Caco-2 (cell line): Measurements from ENCODE around the gene FAM171A2. TPM values are rescaled to one million over a fixed set of nuclear protein-coding genes. Genes with fewer than 3 reads are reported as not detected.

Experiments used
- BruUV-seq: library from RNA; stranded (reverse); fragments of 400-500 nt; replicated peaks from 2 replicates; lab custom pipeline; 2021; lab: Mats Ljungman, UMichigan
- CTCF ChIA-PET: fragments of 300-600 bp; sonication (Branson Sonifier 250); formaldehyde crosslinking; loops from one replicate; lab custom pipeline; 2022; ENCODE audit warnings: antibody characterized with exemption; lab: Charles Lee
- POLR2A ChIA-PET: fragments of 300-600 bp; sonication (Branson Sonifier 250); formaldehyde crosslinking; loops from one replicate; lab custom pipeline; 2022; ENCODE audit warnings: antibody characterized with exemption; lab: Charles Lee
- DNase-seq, 2 experiments: peaks; one replicate each; pipeline versions ENCODE4 v3.0.0 to v3.0.0-alpha.2; 2020 to 2022
- H3K27me3 ChIP-seq: replicated peaks from 2 replicates; pipeline ENCODE4 v1.6.0; 2011; ENCODE audit warnings: low read length; ENCODE audit not compliant: control insufficient read depth, insufficient read depth
- H3K36me3 ChIP-seq: 2 replicates; pipeline ENCODE4 v1.5.1; 2011; ENCODE audit warnings: low read length; ENCODE audit not compliant: control insufficient read depth, insufficient read depth
- H3K4me1 ChIP-seq: fragments of 250-450 bp; sonication (Bioruptor Pico); 2 replicates; pipeline ENCODE4 v1.5.1; 2020; ENCODE audit warnings: mild to moderate bottlenecking
- H3K4me3 ChIP-seq: 2 replicates; pipeline ENCODE4 v1.5.1; 2011; ENCODE audit warnings: low read depth, mild to moderate bottlenecking, control low read depth, low read length
- H3K9me3 ChIP-seq: fragments of 250-450 bp; sonication (Bioruptor Pico); 2 replicates; pipeline ENCODE4 v1.5.1; 2020; ENCODE audit warnings: mild to moderate bottlenecking, moderate library complexity
- H3K27ac Mint-ChIP-seq: one replicate; pipeline ENCODE4 v1.8.0; 2022; ENCODE audit warnings: mixed read lengths; ENCODE audit not compliant: unreplicated experiment
- H3K27me3 Mint-ChIP-seq: one replicate; pipeline ENCODE4 v1.8.0; 2022; ENCODE audit warnings: mixed read lengths; ENCODE audit not compliant: insufficient read depth, unreplicated experiment
- H3K36me3 Mint-ChIP-seq: one replicate; pipeline ENCODE4 v1.8.0; 2022; ENCODE audit warnings: mild to moderate bottlenecking, mixed read lengths; ENCODE audit not compliant: insufficient read depth, unreplicated experiment
- H3K4me1 Mint-ChIP-seq: one replicate; pipeline ENCODE4 v1.8.0; 2022; ENCODE audit warnings: low read depth, mixed read lengths; ENCODE audit not compliant: unreplicated experiment
- H3K4me3 Mint-ChIP-seq: one replicate; pipeline ENCODE4 v1.8.0; 2022; ENCODE audit warnings: mild to moderate bottlenecking, moderate library complexity, mixed read lengths; ENCODE audit not compliant: unreplicated experiment
- H3K9me3 Mint-ChIP-seq: one replicate; pipeline ENCODE4 v1.8.0; 2022; ENCODE audit warnings: mixed read lengths; ENCODE audit not compliant: unreplicated experiment
- CTCF ChIP-seq, 2 experiments: fragments of 200-600 bp in 1 of 2; IDR thresholded peaks; 1 replicate in 1 of 2; 2 replicates in 1 of 2; pipeline versions ENCODE4 v1.5.1 to v1.8.0; 2011 to 2022; ENCODE audit warnings: antibody characterized with exemption in 1 of 2, control low read depth in 1 of 2, inconsistent platforms in 1 of 2, low read depth in 1 of 2, low read length in 1 of 2, mild to moderate bottlenecking in 1 of 2, moderate library complexity in 1 of 2; ENCODE audit not compliant: insufficient read depth in 1 of 2, severe bottlenecking in 1 of 2, unreplicated experiment in 1 of 2
- intact Hi-C: fragments of 100-400 bp; cut with micrococcal nuclease; formaldehyde crosslinking; loops from one replicate; pipeline ENCODE4 v1.10.0; 2022; ENCODE audit not compliant: unreplicated experiment
- total RNA-seq: library from RNA; stranded (reverse); gene quantifications from 2 replicates; pipeline ENCODE4 v1.2.3, GENCODE V29; 2022

FAM171A2 gene
- total RNA-seq, 1 experiment from 2014 or later, result 3.6 TPM

GRCh38 chr17:44354582-44355561 is 8.8 kb downstream of the FAM171A2 start:
- H3K27ac Mint-ChIP-seq, result no peak overlapping the region
- no peaks in the 10 kb centered on the region for H3K27me3 ChIP-seq
- H3K36me3 ChIP-seq, result peaks cover 2% of the 10 kb centered on the region; the same call in 1 of the 2 replicates
- ChIA-PET POLR2A (no interaction called here), CTCF (interaction anchor here (0.6 kb wide), 1 partner anchor 65 kb away, joined by 8 read pairs; no protein-coding TSS in a partner anchor)
- no peak for TF ChIP-seq CTCF (IDR thresholded peaks at IDR 0.05; ENCODE audit: insufficient read depth in 1 of 2, low read depth in 1 of 2, low read length in 1 of 2, severe bottlenecking in 1 of 2, unreplicated experiment in 1 of 2)
- no peaks in the 10 kb centered on the region for H3K9me3 ChIP-seq
- H3K4me3 Mint-ChIP-seq, result no peak overlapping the region
- no peaks in the 10 kb centered on the region for H3K9me3 Mint-ChIP-seq
- H3K27me3 Mint-ChIP-seq, result no peaks in the 10 kb centered on the region
- DNase-seq, result no peak
- no peak overlapping the region for H3K4me3 ChIP-seq
- intact Hi-C loops, result no loop called here
- no peaks in the 10 kb centered on the region for H3K4me1 Mint-ChIP-seq
- no TSS peak for BruUV-seq
- H3K36me3 Mint-ChIP-seq, result no peaks in the 10 kb centered on the region
- H3K4me1 ChIP-seq, result no peaks in the 10 kb centered on the region

GRCh38 chr17:44353672-44354331 is 9.9 kb downstream of the FAM171A2 start:
- BruUV-seq, result no TSS peak
- Histone ChIP-seq H3K27me3 (no peaks in the 10 kb centered on the region), H3K4me3 (peak overlapping the region; percentile 33), H3K9me3 (no peaks in the 10 kb centered on the region), H3K36me3 (peaks cover 2% of the 10 kb centered on the region; the same call in 1 of the 2 replicates), H3K4me1 (no peaks in the 10 kb centered on the region)
- TF ChIP-seq CTCF (IDR thresholded peaks at IDR 0.05; ENCODE audit: insufficient read depth in 1 of 2, low read depth in 1 of 2, low read length in 1 of 2, severe bottlenecking in 1 of 2, unreplicated experiment in 1 of 2), result no peak
- H3K27ac Mint-ChIP-seq, result no peak overlapping the region
- CTCF ChIA-PET, result interaction anchor here (0.6 to 1.8 kb wide), 5 partner anchors 10 to 169 kb away, joined by 3 to 9 read pairs (median 5); partner anchors contain the start of genes FAM171A2 and SLC25A39
- DNase-seq, result peak in 1 of 2 experiments; percentile 71
- no peaks in the 10 kb centered on the region for H3K36me3 Mint-ChIP-seq
- intact Hi-C loops, result no loop called here
- no peaks in the 10 kb centered on the region for H3K27me3 Mint-ChIP-seq
- POLR2A ChIA-PET, result interaction anchor here (0.7 kb wide), 1 partner anchor 10 kb away, joined by 3 read pairs; the partner anchor contains the start of gene FAM171A2
- H3K9me3 Mint-ChIP-seq, result no peaks in the 10 kb centered on the region
- H3K4me1 Mint-ChIP-seq, result no peaks in the 10 kb centered on the region
- peak overlapping the region; percentile 50 for H3K4me3 Mint-ChIP-seq
